Epithelial cell of prostate (primary cell): Measurements from ENCODE around the gene ADA.
A peak's percentile ranks its signal among the peaks of the same experiment; 100 is the strongest.
"Not testable (repeated sequence)": the region's sequence is repeated elsewhere in the genome, so short reads cannot be mapped to it uniquely, and the experiment has no call there.

Experiments
- DNase-seq: peaks from one replicate; pipeline ENCODE4 v3.0.0-alpha.2; 2011; ENCODE audit warnings: low read depth, low spot score
- H3K27ac ChIP-seq: fragments of 450-650 bp; 2 replicates; pipeline ENCODE4 v1.5.1; 2017; ENCODE audit warnings: mild to moderate bottlenecking

The ADA gene

DNA sequence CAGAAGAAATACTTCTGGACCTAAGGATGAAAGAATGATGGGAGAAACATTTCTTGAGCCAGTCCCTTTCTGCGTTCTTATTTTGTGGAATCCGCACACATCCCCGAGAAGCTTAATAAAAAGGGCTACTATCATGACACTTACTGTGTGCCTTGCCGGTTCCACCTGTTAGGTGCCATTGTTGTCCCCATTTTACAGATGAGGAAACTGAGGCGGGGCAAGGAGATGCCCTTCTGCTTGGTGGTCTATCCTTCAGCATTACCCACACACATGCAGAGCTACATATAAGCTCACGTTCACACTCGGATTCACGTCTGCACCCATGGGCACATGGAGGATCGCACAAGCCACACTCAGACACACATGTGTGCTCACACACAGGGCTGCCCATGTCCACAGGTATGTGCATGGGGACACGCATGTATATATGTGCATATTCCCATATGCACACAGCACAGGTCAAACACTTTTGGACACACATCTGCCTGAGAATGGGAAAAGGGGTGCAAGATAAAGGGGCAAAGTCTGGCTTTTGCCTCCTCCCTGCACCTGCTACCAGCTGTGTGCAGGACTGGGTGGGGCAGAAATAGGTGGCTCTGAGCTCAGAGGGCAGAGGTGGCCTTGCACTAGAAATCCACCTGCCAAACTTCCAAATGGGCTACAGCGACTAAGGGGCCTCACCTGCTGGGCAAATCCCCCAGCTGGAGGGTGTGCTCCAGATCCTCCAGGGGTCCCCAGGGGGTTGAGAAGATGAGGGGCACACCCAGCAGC lies 30.5 kb upstream of the ADA start:
- H3K27ac ChIP-seq, result no peak overlapping the region
- no peak for DNase-seq

- no peak for DNase-seq
- no peak overlapping the region for H3K27ac ChIP-seq
Measured at GRCh38 chr20:44678990-44679611, 27.6 kb upstream of the ADA start.

DNA sequence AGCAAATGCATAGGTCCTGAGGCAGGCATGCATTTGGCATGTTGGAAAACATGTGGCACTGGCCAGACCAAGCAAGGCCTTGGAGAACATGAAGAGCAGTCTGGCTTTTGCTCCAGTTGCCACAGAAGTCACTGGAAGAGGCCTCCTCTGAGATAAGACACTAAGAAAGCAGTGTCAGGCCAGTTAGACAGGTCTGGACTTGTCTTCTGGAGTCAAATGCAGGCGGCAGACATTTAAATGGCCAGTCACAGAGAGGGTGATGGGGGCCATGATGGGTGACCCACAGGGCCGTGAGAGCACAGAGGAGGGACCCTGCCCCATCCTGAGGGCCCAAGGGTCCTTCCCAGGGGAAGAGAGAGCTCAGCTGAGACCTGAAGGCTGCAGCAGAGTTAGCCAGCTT lies 26.7 kb upstream of the ADA start:
- no peak overlapping the region for H3K27ac ChIP-seq
- no peak for DNase-seq

- DNase-seq, H3K27ac ChIP-seq: not testable (repeated sequence)
Measured at GRCh38 chr20:44672318-44672902, 20.9 kb upstream of the ADA start.

- H3K27ac ChIP-seq, DNase-seq: not testable (repeated sequence)
Measured at GRCh38 chr20:44671541-44671940, 20.0 kb upstream of the ADA start.

DNA sequence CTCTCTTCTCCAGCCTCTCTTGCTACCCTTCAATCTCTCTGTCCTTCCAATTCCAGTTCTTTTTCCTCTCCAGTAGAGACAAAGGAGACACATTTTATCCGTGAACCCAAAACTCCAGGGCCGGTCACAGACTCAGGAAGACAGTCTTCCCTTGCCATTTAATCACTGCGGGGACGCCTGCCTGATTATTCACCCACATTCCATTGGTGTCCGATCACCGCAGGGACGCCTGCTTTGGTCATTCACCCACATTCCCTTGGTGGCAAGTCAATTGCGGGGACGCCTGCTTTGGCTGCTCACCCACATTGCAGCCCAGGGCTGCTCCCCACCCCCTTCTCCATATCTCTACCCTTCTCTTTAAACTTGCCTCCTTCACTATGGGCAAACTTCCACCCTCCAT lies 19.4 kb upstream of the ADA start:
- not testable (repeated sequence) for DNase-seq

DNA sequence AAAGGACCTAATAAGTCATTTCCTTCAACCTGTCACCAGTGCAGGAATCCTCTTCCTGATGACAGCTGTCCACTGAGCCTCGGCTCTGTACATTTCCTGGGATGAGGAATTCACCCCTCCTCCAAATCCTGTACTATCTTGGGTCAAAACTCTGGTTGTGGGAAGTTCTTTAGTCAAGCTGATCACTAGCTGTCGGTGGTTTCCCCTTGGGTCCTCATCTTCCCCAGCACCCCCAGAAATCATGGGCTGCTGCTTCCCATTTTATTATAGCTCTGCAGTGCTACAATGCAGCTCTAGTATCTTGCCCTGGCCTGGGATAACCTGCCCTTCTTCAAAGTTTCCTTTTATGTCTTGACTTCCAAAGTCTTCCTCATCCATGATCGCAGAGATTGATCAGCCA lies 14.6 kb upstream of the ADA start:
- DNase-seq, result no peak
- no peak overlapping the region for H3K27ac ChIP-seq

More for the DNA sequence above, 19.4 kb upstream of the ADA start:
- H3K27ac ChIP-seq, result not testable (repeated sequence)

- DNase-seq, result no peak
- H3K27ac ChIP-seq, result no peak overlapping the region
Measured at GRCh38 chr20:44664131-44664530, 12.6 kb upstream of the ADA start.

DNA sequence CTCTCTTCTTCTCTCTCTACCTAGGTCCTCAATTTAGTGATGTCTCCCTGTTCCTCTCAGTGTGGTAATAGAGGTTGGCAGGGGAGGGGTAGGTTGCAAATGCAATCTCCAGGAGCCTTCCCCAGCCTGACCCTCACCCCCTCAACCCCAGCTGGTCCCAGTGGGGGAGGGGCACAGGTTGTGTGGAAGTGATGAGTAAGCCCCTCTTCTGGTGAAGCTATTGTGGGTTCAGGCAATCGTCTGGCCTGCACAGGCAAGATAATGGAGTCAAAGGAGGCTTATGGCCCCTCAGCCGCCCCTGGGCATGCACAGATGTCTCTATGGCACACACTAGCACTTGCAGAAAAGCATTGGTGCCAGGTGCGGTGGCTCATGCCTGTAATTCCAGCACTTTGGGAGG lies 10.8 kb upstream of the ADA start:
- no peak overlapping the region for H3K27ac ChIP-seq
- no peak for DNase-seq

DNA sequence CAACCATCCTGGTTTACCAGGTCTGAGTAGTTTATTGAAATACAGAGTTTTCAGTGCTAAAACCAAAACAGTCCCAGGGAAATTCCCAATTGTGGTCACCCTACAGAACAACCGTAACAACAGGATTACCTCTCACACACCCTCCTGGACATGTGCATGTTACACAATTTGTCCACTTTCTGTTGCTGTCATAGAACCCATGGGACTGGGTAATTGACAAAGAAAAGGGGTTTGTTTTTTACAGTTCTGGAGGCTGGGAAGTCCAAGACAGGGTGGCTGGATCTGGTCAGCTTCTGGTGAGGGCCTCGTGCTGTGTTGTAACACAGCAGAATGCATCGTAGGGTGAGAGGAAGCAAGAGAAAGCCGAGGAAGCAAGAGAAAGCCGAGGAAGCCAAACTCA lies 9.1 kb upstream of the ADA start:
- no peak for DNase-seq
- H3K27ac ChIP-seq, result no peak overlapping the region

GRCh38 chr20:44659931-44660330 lies 8.4 kb upstream of the ADA start:
- DNase-seq, result no peak
- H3K27ac ChIP-seq, result no peak overlapping the region

DNA sequence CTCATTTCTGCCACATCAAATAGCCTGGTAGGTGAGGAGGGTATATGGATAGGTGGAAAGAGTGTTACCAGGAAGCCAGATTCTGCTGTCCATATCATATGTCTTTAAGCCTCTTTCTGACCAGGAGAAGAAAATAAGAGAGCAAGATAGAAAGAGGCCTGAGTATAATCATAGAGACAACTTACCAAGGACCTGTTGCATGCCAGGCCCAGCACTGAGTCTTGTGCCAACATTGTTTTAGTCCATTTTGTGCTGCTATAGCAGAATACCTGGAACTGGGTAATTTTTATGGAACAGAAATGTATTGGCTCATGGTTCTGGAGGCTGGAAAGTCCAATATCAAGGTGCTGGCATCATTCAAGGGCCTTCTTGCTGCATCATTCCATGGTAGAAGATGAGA lies 7.3 kb upstream of the ADA start:
- no peak for DNase-seq
- no peak overlapping the region for H3K27ac ChIP-seq

GRCh38 chr20:44657875-44658274 lies 6.4 kb upstream of the ADA start:
- DNase-seq, result no peak
- H3K27ac ChIP-seq, result no peak overlapping the region

- H3K27ac ChIP-seq, result no peak overlapping the region
- no peak for DNase-seq
Measured at GRCh38 chr20:44656448-44656847, 4.9 kb upstream of the ADA start.

GRCh38 chr20:44654210-44654609 lies 2.7 kb upstream of the ADA start:
- DNase-seq, H3K27ac ChIP-seq: not testable (repeated sequence)

DNA sequence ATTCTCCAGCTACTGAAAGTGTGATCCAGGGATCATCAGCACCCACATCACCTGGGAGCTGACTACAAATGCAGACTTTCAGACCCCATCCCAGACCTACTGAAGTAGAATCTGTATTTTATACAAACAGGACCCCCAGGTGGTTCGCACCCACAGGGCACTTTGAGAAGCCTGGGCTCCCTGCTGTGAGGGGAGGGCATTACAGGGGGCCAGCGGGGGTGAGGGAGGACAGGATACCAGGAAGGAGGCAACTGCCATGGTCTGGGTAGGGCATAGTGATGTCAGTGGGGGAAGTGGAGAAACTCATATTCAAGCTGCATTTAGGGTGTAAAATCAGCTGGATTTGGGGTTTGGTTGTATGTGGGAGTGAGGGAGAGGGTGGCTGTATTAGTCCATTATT lies 2.0 kb upstream of the ADA start:
- no peak overlapping the region for H3K27ac ChIP-seq

DNA sequence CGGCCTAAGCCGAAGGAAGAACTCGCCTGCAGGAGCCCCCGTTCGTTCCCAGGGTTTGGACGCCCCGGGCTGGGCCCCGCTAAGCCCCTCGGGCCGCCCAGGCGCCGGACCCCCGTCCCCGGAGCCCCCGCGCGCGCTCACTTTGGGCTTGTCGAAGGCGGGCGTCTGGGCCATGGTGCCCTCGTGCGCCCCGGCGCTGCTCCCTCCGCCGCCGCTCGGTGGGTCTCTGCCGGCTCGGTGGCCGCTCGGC lies 140 bp downstream of the ADA start:
- peak overlapping the region; percentile 13 for H3K27ac ChIP-seq
- no peak for DNase-seq

More for the DNA sequence above, 2.0 kb upstream of the ADA start:
- no peak for DNase-seq

GRCh38 chr20:44650771-44651433 lies 597 bp downstream of the ADA start:
- DNase-seq, result no peak
- no peak overlapping the region for H3K27ac ChIP-seq

GRCh38 chr20:44649976-44650375 lies 1.5 kb downstream of the ADA start:
- DNase-seq, result no peak
- H3K27ac ChIP-seq, result no peak overlapping the region

DNA sequence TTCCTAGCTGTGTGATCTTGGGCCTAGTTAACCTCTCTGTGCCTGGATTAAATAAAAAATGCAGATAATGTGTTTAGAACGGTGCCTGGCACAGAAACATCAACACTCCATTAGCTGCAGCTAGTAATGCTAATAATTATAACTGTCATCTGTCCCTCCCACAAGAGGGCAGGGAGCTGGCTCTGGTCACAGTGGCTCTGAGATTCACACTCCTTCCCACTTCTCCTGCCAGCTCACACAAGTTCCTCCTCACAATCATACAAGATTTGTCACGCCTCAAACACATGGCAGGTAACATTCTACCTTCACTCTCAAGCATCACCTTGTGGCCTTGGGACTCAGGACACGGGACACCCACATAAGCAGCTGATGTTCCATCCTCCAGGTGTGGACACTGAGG lies 2.4 kb downstream of the ADA start:
- no peak for DNase-seq
- H3K27ac ChIP-seq, result no peak overlapping the region

GRCh38 chr20:44648579-44648978 lies 2.9 kb downstream of the ADA start:
- no peak for DNase-seq
- H3K27ac ChIP-seq, result no peak overlapping the region
